ENCODE data around the gene ACTR8.

ACTR8 gene

DNA sequence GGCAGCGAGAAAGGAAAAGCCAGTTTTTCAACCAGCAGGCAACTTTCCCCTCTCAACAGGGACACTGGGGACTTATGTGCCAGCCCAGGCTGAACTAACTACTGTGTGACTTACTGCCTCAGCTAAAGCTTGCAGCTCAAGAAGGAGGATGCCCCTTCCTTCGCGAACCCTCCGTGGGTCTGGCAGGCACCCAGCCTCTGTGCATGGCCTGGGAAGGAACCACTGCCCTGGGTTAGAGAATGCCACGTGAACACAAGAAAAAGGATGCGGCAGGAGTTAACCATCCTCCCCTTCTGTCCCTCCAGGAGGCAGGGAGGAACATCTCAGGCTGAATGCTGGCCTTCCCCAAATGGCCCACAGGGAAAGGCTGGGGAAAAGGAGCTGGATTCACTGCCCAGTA, 64.7 kb downstream of the ACTR8 start:
- DNase-seq (ENCODE audit: low read depth, low spot score), result no peak
- Histone ChIP-seq H3K27me3 (ENCODE audit: control insufficient read depth, insufficient read depth, low read length) (no peaks in the 10 kb centered on the region), H3K36me3 (ENCODE audit: control insufficient read depth, insufficient read depth, low read length) (peaks cover 15% of the 10 kb centered on the region; the same call in 1 of the 2 replicates), H3K4me1 (ENCODE audit: control insufficient read depth, insufficient read depth, low read length) (no peaks in the 10 kb centered on the region), H3K4me3 (ENCODE audit: low read length) (no peak overlapping the region), H3K9me3 (ENCODE audit: control insufficient read depth, insufficient read depth, low read length) (no peaks in the 10 kb centered on the region), H3K27ac (ENCODE audit: low read length) (no peak overlapping the region)
- WGBS (ENCODE audit: insufficient coverage, insufficient read length), result no CpG with 5 or more reads among the region's 6 CpGs
